Fibroblast of skin of abdomen (primary cell): ENCODE results near the gene NPHP4.
"Not testable (repeated sequence)": the region's sequence is repeated elsewhere in the genome, so short reads cannot be mapped to it uniquely, and the experiment has no call there.

Experiments used
- DNase-seq: peaks from one replicate; pipeline ENCODE4 v3.0.0-alpha.2; 2013

Gene NPHP4

GRCh38 chr1:5874416-5875110 lies 117.7 kb downstream of the NPHP4 start:
- no peak for DNase-seq

DNA sequence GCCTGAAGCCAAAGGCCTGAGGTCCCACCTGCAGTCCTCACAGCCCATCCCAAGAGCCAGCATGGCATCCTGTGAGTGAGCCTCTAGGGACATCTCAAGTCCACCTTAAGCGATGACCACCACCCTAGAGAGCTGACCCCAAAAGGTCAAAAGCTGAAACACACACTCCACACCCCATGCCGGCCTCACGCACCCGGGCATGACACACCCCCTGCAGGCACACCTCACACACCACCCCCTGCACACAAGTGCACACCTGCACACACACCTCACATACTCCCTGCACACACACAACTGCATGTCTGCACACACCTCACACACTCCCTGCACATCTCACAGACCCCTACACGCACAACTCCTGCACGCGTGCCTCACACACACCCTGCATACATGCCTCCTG lies 118.7 kb downstream of the NPHP4 start:
- DNase-seq: no peak

DNA sequence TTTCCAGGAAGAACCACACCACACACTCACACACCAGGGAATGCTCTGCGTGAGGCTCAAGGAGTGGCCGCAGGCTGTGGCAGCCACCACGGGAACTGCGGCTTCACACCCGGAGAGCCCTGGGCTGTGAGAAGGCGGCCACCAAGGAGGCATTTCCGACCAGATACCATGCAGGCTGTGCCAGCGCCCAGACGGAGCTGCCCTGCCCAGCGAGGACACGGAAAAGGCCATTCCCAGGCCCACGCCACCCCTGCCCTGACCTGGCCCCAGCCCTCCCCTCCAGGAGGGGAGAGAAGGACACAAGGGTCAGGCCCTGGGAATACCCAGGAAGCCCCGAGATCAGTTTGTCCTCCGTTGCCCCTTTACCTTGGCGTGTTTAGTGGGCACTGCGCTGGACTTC lies 119.3 kb downstream of the NPHP4 start:
- no peak for DNase-seq

GRCh38 chr1:5868931-5869500 lies 123.2 kb downstream of the NPHP4 start:
- DNase-seq: no peak

DNA sequence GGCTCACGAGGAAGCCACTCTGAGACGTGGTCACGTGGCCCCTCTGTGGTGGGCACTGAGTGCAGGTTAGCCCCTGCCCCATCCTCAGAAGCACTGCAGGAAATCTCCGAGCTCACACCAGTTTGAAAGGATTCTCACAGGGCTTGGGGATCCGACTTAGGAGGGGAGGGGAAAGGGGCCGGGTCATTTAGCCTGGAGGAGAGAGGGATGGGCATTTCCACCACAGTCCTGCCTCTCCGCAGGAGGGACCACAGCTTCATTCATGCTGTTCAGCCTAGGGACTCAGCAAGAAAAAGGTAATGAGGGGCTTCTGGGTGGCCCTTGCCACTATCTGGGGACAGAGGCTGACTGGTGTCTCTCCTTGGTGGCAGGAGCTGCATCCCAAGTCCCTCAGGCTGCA lies 126.5 kb downstream of the NPHP4 start:
- DNase-seq: no peak

DNA sequence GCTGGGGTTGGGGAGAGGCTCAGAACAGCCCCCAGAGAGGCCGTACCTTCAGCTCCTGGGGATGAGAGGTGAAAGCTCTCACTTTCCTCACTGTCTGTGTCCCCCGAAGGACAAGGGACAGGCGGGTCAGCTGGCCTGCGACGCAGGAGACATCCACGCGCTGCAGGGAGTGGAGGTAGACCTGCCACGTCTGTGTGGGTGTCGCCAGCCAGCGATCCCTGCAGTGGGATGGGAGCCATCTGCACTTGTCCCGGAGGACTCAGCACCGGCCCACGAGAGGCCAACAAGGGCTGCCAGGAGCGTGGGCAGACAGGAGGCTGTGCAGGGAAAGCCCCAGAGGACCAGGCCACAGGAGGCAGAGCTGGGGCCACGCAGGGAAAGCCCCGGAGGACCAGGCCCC lies 127.2 kb downstream of the NPHP4 start:
- no peak for DNase-seq

DNA sequence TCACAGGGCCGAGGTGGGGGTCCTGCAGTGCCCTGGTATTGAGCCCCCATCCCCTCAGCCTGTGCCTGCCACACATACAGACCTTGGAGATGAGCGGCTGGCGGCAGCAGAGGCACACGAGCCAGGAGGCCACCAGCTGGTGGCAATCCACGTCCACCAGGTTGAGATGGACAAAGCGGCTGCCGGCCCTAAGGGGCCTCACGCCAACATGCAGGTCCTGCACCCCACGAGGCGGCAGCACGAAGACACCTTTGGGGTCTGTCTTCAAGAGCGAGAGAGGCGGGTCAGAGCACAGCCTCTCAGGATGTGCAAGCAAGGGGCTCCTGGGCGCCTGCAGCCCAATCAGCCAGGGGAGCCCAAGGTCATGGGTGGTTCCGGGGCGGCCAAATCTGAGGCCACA lies 128.0 kb downstream of the NPHP4 start:
- no peak for DNase-seq

GRCh38 chr1:5863238-5863637 lies 129.0 kb downstream of the NPHP4 start:
- no peak for DNase-seq

DNA sequence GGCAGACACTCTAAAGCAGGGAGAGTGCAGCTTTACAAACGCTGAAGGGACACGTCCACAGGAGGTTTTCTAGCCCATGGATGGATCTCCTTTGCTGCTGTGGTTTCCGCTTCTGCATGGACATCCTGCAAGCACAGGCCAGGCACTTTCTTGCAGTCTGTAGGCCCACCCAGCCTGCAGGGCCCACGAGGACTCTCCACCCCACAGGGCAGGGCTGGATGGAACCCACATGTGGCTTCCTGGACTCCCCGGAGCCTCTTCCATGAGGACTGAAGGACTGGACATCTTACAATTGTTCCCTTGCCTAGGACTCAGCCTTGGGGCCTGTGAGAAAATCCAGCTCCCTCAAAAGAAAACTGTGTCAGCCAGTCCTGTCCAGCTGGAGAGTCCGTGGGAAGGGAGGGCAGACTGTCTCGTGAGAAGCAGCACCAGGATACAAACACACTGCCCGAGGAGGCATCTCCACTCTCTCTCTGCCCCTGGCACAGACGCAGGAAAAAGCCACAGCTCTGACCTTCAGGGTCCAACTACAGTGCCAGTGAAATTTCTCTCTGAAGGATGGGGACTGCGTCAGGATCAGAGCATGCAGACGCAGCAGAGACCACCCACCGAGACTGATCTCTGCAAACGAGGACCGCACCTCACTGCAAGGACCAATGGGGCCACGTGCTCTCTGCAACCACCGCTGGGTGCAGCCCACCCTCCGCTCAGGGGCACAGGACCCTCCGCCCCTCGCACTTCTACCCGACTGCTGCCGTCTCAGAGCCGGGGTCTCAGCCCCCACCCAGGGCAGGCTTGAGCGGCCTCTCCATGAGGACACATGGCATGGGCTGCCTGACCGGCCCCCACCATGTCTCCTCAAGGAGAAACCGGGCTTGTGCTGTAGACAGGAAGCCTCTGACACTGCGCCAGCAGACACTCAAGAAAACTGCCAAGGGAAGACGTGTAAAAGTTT lies 130.1 kb downstream of the NPHP4 start:
- DNase-seq: no peak

DNA sequence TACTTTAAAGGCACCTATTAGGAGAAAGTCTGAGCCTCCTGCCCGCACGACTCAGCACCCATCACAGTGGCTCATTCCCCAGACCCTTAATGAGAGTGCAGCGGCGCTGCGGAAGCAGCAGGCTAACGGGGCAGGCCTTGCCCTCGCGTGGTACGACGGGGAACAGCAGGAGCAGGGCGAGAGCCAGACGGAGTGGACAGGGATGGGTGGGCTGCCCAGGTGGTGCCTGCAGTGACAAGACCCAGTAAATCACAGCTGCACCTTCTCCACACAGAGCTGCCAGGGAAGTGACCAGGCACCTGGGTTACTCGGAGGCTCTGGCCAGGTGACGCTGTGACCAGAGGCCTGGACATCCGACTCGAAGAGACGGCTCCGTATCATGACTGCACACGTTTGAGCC lies 131.9 kb downstream of the NPHP4 start:
- no peak for DNase-seq

- no peak for DNase-seq
Observed at GRCh38 chr1:5859766-5860165, 132.5 kb downstream of the NPHP4 start.

- no peak for DNase-seq
Observed at GRCh38 chr1:5858844-5859407, 133.3 kb downstream of the NPHP4 start.

DNA sequence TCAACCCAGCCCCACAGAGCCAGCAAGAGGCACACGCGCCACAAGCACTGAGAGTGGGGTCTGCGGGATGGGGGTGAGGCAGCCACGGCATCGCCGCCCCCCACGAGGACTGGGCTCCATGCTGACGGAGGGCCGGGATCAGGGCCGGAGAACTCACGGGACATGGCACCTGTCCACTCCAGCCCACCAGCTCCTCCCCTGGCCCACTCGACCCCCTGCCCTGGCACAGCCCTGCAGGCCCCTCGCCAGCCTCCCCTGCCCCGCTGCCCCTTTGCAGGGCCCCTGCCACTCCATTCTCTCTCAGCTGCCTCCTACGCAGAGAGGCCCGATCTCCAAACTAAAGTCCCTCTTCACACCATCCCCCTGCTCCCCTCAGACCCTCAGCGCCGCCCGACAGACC lies 134.0 kb downstream of the NPHP4 start:
- no peak for DNase-seq

DNA sequence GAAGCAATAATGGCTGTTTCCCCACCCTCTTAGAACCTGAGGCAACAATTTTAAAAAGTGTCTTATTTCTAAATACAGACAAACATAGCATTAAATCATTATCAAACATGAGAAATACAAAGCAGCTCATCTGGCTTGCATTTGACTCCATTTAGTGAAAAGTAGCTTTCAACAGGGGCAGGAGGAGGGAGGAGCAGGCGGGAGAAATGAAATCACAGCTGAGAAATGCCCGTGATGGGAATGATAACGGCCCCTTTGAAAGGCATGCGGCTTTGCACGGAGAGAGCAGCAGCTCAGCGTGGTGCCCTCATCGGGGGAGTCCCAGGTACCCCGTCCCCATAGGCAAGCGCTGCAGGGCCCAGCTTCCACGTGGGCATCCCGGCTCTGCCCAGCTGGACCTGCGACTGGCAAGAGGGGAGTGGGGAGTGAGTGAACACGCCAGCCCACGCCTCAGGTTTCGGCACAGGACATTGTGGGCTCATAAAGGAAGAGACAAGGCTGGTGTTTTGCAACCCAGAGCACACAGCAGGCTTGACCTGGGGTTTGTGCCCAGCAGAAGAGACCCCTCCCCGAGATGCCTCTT lies 134.6 kb downstream of the NPHP4 start:
- DNase-seq: no peak

DNA sequence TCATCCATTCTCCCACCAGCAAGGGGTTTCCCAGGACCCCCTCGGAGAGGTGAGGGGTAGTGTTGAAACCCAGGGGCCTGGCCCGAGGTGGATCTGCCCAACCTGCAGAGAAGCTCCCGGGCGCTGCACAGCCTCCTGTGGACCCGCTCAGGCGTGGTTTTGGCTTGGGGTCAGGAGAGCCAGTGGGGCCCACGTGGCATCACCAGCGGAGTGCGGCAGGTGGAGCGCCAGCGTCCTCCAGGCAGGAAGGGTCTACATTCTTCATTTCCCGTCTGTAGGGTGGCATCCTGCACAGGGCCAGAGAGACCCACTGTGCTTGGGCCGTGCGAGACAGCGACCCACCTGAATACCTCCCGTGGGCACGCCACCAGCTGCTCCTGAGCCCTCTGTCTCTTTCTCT lies 135.2 kb downstream of the NPHP4 start:
- no peak for DNase-seq

DNA sequence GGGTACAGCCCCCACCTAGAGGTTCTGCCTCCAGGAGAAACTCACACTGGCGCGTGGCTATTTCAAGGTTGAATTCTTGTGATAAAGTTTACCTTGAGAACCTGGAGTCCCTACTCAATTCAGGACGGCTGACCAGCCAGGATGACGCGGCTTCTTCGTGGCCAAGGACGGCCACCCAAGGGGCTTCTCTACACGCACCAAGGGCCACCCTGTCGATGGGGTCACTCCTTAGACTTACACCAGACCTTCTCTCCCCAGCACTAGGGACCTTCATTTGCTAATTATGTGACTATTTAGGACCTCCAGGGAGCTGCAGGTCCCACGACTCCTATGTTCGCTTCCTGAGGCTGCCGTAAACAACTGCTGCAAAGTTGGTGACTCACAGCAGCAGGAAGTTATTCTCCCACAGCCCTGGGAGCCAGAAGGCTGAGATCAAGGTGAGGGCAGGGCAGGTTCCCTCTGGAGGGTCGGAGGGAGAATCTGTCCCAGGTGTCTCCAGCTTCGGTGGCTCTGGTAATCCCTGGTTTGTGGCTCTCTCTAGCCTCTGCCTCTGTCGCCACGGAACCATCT lies 135.9 kb downstream of the NPHP4 start:
- no peak for DNase-seq

DNA sequence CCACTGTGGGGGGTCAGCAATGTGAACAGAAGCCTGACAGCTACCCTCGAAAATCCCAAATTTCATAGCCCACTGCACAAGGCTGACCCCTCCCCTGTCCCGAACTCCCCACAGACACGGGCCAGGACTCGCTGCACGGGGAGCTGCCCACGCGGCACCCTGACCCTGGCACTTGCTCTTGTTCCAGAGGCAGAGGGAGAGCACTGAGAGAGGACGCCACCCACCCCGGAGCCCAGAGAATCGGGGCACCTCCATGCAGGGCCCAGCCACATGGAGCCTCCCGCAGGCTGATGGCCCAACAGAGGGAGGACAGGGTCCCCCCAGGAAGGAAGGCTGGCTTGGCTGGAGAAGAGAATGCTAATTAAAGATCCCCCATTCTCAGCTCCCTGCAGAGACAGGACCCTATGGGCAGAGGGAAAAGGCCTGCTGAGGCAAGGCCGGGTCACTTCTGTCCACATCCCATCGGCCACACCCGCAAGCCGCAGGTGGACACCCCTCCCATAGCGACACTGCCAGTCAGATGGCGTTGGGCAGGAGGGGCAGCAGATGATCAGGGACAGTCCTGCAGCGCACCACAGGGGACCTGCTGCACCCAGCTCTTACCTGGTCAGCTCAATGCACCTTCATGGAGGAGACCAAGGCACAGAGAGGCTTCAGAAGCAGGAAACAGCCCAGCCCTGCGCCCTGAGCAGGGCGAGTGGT lies 136.9 kb downstream of the NPHP4 start:
- no peak for DNase-seq

DNA sequence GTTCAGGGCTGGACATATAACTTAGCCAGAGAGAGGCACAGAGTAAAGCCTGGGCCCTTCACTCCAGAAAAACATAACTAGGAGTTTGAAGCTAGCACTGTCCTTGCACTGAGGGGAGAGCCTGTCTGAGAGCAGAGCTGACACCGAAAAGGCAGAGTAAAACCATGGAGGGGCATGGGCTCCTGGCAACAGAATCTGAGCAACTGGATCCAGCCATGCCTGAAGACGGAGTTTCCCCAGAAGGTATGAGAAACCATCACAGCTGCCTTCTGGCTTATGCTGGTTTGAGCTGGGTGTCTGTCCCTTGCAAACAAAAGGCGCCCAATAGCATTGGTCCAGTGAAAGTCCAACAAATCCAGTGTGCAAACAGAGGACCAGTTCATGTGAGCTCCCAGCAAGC lies 137.5 kb downstream of the NPHP4 start:
- no peak for DNase-seq

DNA sequence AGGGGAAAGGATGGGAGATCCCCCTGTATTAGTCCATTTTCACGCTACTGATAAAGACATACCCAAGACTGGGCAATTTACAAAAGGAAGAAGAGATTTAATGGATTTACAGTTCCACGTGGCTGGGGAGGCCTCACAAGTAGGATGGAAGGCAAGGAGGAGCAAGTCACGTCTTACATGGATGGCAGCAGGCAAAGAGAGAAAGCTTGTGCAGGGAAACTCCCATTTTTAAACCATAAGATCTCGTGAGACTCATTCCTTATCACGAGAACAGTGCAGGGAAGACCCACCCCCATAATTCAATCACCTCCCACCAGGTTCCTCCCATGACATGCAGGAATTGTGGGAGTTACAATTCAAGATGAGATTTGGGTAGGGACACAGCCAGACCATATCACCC lies 138.4 kb downstream of the NPHP4 start:
- DNase-seq: not testable (repeated sequence)

DNA sequence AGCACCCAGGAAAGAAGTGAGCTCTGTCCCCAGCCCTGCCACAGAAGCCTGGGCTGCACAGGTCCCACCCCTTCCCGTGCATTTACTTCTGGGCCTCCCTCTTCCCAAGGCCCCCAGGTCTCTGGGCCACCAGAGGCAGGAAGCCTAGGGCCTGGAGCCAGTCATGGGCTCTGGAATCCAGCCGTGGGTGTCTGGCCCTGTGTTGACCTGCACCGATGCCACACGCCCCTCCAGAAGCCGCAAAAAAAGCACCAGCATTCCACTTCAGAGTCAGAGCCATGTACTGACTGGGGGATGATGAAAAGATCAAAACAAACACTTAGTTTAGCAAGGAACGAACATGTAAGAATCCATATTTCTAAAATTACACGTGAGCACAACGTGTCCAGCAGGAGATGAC lies 141.7 kb downstream of the NPHP4 start:
- no peak for DNase-seq

GRCh38 chr1:5849550-5849949 lies 142.7 kb downstream of the NPHP4 start:
- DNase-seq: no peak
